Effector memory CD8-positive, alpha-beta T cell (primary cell): ENCODE results near the gene FADD.
A peak's percentile ranks its signal among the peaks of the same experiment; 100 is the strongest.

ENCODE experiments used
- ATAC-seq: fragments of 150-1000 bp; cut with Tn5 transposase; replicated peaks from 2 replicates; pipeline ENCODE4 v1.10.0; 2021; ENCODE audit warnings: mild to moderate bottlenecking, moderate library complexity
- DNase-seq, 3 experiments: peaks; one replicate each; pipeline ENCODE4 v3.0.0; 2021
- H3K27ac Mint-ChIP-seq, 2 donors: one replicate each; pipeline ENCODE4 v1.8.0; 2022; ENCODE audit warnings: mild to moderate bottlenecking in 2 of 2, mixed read lengths in 2 of 2, moderate library complexity in 2 of 2
- H3K27me3 Mint-ChIP-seq, 2 donors: one replicate each; pipeline ENCODE4 v1.8.0; 2022; ENCODE audit warnings: mixed read lengths in 2 of 2
- H3K36me3 Mint-ChIP-seq: one replicate; pipeline ENCODE4 v1.8.0; 2022; ENCODE audit warnings: mild to moderate bottlenecking, moderate library complexity, mixed read lengths; ENCODE audit not compliant: insufficient read depth
- H3K4me1 Mint-ChIP-seq, 2 donors: one replicate each; pipeline ENCODE4 v1.8.0; 2022; ENCODE audit warnings: low read depth in 2 of 2, mixed read lengths in 2 of 2
- H3K4me3 Mint-ChIP-seq, 2 donors: one replicate each; pipeline ENCODE4 v1.8.0; 2022; ENCODE audit warnings: mild to moderate bottlenecking in 2 of 2, mixed read lengths in 2 of 2, moderate library complexity in 2 of 2
- H3K9me3 Mint-ChIP-seq, 2 donors: one replicate each; pipeline ENCODE4 v1.8.0; 2022; ENCODE audit warnings: mixed read lengths in 2 of 2

Gene FADD

GRCh38 chr11:70243912-70244652 is 41.0 kb downstream of the FADD start:
- DNase-seq = no peak
- Mint-ChIP-seq H3K27me3 (peaks cover 32 to 54% of the 10 kb centered on the region in 2 donors), H3K9me3 (no peaks in the 10 kb centered on the region), H3K36me3 (no peaks in the 10 kb centered on the region), H3K4me1 (no peaks in the 10 kb centered on the region), H3K4me3 (no peak overlapping the region), H3K27ac (no peak overlapping the region)
- no peak for ATAC-seq

GRCh38 chr11:70244698-70245097 is 41.6 kb downstream of the FADD start:
- Mint-ChIP-seq H3K27me3 (peaks cover 27 to 48% of the 10 kb centered on the region in 2 donors), H3K36me3 (no peaks in the 10 kb centered on the region), H3K4me1 (no peaks in the 10 kb centered on the region), H3K9me3 (no peaks in the 10 kb centered on the region), H3K4me3 (no peak overlapping the region), H3K27ac (no peak overlapping the region)
- ATAC-seq (no peak), DNase-seq (no peak)

DNA sequence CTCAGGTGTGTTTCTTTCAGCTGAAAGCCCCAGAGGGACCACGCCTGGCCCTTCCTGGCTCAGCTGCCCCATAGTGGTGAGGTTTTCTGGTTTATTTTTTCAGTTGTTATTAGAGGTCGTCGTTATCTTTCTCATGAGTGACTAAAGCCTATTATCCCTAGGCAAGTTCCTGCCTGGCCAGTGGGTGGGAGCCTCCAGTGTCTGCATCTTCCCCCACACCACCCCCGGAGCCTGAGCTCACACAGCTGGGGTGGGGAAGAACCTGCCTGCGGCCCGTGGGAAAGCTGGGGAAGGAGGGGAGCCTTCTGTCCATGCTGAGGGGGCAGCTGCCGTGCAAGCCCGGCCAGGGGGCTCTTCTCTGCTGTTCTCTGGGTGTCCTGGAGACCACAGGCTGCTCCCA is 43.1 kb downstream of the FADD start:
- Mint-ChIP-seq H3K4me3 (no peak overlapping the region), H3K4me1 (no peaks in the 10 kb centered on the region), H3K27ac (no peak overlapping the region), H3K36me3 (no peaks in the 10 kb centered on the region), H3K9me3 (no peaks in the 10 kb centered on the region), H3K27me3 (peaks cover 25 to 35% of the 10 kb centered on the region in 2 donors)
- DNase-seq = no peak
- ATAC-seq = no peak

GRCh38 chr11:70247042-70247709 is 44.1 kb downstream of the FADD start:
- no peaks in the 10 kb centered on the region for H3K4me1 Mint-ChIP-seq
- H3K9me3 Mint-ChIP-seq = no peaks in the 10 kb centered on the region
- H3K36me3 Mint-ChIP-seq = no peaks in the 10 kb centered on the region
- H3K27me3 Mint-ChIP-seq = peaks cover 25 to 32% of the 10 kb centered on the region in 2 donors
- H3K4me3 Mint-ChIP-seq = no peak overlapping the region
- no peak overlapping the region for H3K27ac Mint-ChIP-seq
- no peak for DNase-seq
- ATAC-seq = no peak

- Mint-ChIP-seq H3K9me3 (no peaks in the 10 kb centered on the region), H3K4me1 (peaks cover 0 to 2% of the 10 kb centered on the region in 2 donors), H3K4me3 (no peak overlapping the region), H3K36me3 (no peaks in the 10 kb centered on the region), H3K27ac (no peak overlapping the region), H3K27me3 (peaks cover 23 to 28% of the 10 kb centered on the region in 2 donors)
- DNase-seq = no peak
- no peak for ATAC-seq
Measured at GRCh38 chr11:70247710-70248072, 44.6 kb downstream of the FADD start.

DNA sequence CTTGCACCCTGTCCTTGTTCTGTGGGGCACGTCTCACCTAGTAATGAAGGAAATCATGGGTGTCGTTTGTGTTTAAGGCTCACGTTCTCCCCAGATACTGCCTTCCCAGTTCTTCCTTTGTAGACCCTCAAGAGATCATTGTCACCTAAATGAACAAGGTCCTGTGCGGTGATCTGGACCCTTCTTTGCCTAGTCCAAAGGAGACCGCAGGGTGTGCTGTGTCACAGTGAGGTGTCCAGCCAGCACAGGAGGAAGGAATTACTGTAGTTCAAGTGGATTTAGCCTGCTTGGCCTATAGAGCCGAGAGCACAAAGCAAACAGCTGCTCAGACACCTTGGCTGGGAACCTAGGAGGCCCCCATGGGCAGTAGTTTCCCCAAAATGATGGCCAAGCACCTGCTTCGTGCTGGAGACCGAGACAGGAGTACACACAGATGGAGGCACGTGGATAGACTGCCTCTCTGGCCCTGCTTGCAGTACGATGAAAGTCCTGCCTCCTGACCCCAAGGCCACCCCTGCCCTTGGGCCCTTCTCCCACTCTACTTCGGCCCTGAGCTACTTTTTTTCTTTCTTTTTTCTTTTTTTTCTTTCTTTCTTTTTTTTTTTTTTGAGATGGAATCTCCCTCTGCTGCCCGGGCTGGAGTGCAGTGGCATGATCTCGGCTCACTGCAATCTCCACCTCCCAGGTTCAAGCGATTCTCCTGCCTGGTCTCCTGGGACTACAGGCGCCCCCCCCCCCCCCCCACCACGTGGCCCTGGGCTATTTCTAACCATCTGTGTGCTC is 48.0 kb downstream of the FADD start:
- Mint-ChIP-seq H3K27ac (no peak overlapping the region), H3K4me1 (peaks cover 4 to 10% of the 10 kb centered on the region in 2 donors), H3K36me3 (no peaks in the 10 kb centered on the region), H3K9me3 (no peaks in the 10 kb centered on the region), H3K4me3 (no peak overlapping the region), H3K27me3 (peaks cover 10 to 11% of the 10 kb centered on the region in 2 donors)
- ATAC-seq = no peak
- no peak for DNase-seq

DNA sequence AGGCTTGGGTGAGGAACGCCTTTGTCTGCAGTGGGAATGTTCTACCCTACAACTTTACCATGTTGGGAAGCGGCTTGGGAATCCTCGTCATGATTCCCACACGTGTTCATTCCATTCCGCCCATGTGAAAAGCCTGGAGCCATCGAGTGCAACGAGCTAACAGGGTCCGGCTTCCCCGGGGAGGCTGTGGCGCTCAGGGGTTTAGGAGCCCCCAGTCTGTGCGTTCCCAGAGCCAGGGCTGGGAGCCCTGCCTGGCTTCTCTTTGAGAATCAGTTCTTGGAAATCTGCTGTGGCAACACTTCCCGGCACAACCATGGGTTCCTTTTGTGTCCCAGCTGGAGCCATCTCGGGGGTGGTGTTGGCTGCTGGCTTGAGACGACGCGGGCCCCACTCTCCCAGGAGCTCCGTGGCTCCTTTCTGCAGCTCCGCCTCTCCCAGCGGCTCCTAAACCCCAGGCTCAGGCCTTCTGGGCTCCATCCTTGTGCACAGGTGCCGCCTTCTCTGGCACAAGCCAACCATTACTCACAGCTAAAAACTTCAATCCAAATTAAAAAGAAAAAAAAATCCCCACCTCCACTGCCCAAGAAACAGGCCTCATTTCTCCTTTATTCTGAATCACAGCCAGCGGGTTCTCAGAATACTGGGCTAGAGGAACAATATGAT is 48.7 kb downstream of the FADD start:
- ATAC-seq (no peak), DNase-seq (no peak)
- H3K4me1 Mint-ChIP-seq = peaks cover 4 to 10% of the 10 kb centered on the region in 2 donors
- H3K27me3 Mint-ChIP-seq = peaks cover 10 to 11% of the 10 kb centered on the region in 2 donors
- no peaks in the 10 kb centered on the region for H3K9me3 Mint-ChIP-seq
- H3K27ac Mint-ChIP-seq = no peak overlapping the region
- no peak overlapping the region for H3K4me3 Mint-ChIP-seq
- no peaks in the 10 kb centered on the region for H3K36me3 Mint-ChIP-seq

DNA sequence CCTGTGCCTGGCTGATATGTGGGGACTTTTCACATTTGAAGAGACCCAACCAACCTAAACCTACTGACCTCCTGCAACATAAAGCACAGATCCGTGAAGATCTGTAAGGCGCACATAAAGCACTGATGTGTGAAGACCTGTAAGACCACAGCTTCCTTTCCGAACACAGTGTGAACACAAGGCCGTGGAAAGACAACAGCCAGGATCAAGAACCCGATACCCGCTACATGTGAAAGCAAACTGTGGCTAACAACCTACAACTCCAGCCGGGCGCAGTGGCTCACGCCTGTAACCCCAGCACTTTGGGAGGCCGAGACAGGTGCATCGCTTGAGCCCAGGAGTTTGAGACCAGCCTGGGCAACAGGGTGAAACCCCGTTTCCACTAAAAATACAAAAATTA is 49.7 kb downstream of the FADD start:
- peak; percentile 72 for ATAC-seq
- peaks cover 4 to 10% of the 10 kb centered on the region in 2 donors for H3K4me1 Mint-ChIP-seq
- no peaks in the 10 kb centered on the region for H3K9me3 Mint-ChIP-seq
- peak in 1 of 3 experiments; percentile 16 for DNase-seq
- H3K27me3 Mint-ChIP-seq = peaks cover 10 to 11% of the 10 kb centered on the region in 2 donors
- no peaks in the 10 kb centered on the region for H3K36me3 Mint-ChIP-seq
- peak overlapping the region in 1 of 2 donors; percentile 79 for H3K27ac Mint-ChIP-seq
- H3K4me3 Mint-ChIP-seq = peak overlapping the region in 1 of 2 donors; percentile 37

GRCh38 chr11:70255477-70256116 is 52.5 kb downstream of the FADD start:
- Mint-ChIP-seq H3K27me3 (peaks cover 10 to 11% of the 10 kb centered on the region in 2 donors), H3K9me3 (no peaks in the 10 kb centered on the region), H3K4me1 (peaks cover 4 to 10% of the 10 kb centered on the region in 2 donors), H3K27ac (no peak overlapping the region), H3K4me3 (no peak overlapping the region), H3K36me3 (no peaks in the 10 kb centered on the region)
- ATAC-seq = no peak
- no peak for DNase-seq
